ACC112 (cell line): ENCODE results near the gene NET1.

Experiments
- H2AFZ ChIP-seq: fragments of 200-600 bp; sonication (generic); one replicate; pipeline ENCODE4 v1.6.0; 2017; ENCODE audit warnings: antibody characterized with exemption, low read length; ENCODE audit not compliant: unreplicated experiment
- H3K27ac ChIP-seq: fragments of 200-600 bp; sonication (generic); 2 replicates; pipeline ENCODE4 v1.5.1; 2014; ENCODE audit warnings: low read depth, mild to moderate bottlenecking, antibody characterized with exemption, low read length, moderate library complexity
- H3K27me3 ChIP-seq: fragments of 200-600 bp; sonication (generic); 2 replicates; pipeline ENCODE4 v1.6.1; 2014; ENCODE audit warnings: mild to moderate bottlenecking, antibody characterized with exemption, low read length, moderate library complexity, mixed read lengths; ENCODE audit not compliant: insufficient read depth
- H3K36me3 ChIP-seq: fragments of 200-600 bp; sonication (generic); 2 replicates; pipeline ENCODE4 v1.6.1; 2016; ENCODE audit warnings: mild to moderate bottlenecking, antibody characterized with exemption, low read length, moderate library complexity, mixed read lengths; ENCODE audit not compliant: insufficient read depth
- H3K4me1 ChIP-seq: fragments of 200-600 bp; sonication (generic); one replicate; pipeline ENCODE4 v1.6.1; 2016; ENCODE audit warnings: low read length, mixed read lengths; ENCODE audit not compliant: insufficient read depth, unreplicated experiment, control insufficient read depth
- H3K4me3 ChIP-seq: fragments of 200-600 bp; sonication (generic); 2 replicates; pipeline ENCODE4 v1.5.1; 2014; ENCODE audit warnings: mild to moderate bottlenecking, low read depth, low read length
- H3K79me2 ChIP-seq: fragments of 200-600 bp; sonication (generic); one replicate; pipeline ENCODE4 v1.6.0; 2016; ENCODE audit warnings: low read length; ENCODE audit not compliant: control insufficient read depth, unreplicated experiment, insufficient read depth

NET1 gene

GRCh38 chr10:5493691-5494090 lies 81.3 kb downstream of the NET1 start:
- Histone ChIP-seq H3K36me3 (no peaks in the 10 kb centered on the region), H3K79me2 (no peaks in the 10 kb centered on the region), H3K4me1 (no peaks in the 10 kb centered on the region), H3K4me3 (no peak overlapping the region), H3K27me3 (0 out of 2 replicates have a peak, but pooled peaks cover 4% of the 10 kb centered on the region), H2AFZ (no peak overlapping the region), H3K27ac (no peak overlapping the region)

- H2AFZ ChIP-seq = no peak overlapping the region
- no peaks in the 10 kb centered on the region for H3K4me1 ChIP-seq
- H3K27ac ChIP-seq = no peak overlapping the region
- no peaks in the 10 kb centered on the region for H3K79me2 ChIP-seq
- H3K4me3 ChIP-seq = no peak overlapping the region
- H3K36me3 ChIP-seq = no peaks in the 10 kb centered on the region
- H3K27me3 ChIP-seq = peaks cover 6% of the 10 kb centered on the region; the same call in 1 of the 2 replicates
Observed at GRCh38 chr10:5494611-5495010, 82.3 kb downstream of the NET1 start.

GRCh38 chr10:5496261-5497250 lies 84.2 kb downstream of the NET1 start:
- H2AFZ ChIP-seq = no peak overlapping the region

GRCh38 chr10:5497289-5497688 lies 84.9 kb downstream of the NET1 start:
- H2AFZ ChIP-seq = no peak overlapping the region
- no peaks in the 10 kb centered on the region for H3K36me3 ChIP-seq
- H3K79me2 ChIP-seq = no peaks in the 10 kb centered on the region
- no peak overlapping the region for H3K27ac ChIP-seq
- no peaks in the 10 kb centered on the region for H3K4me1 ChIP-seq
- H3K4me3 ChIP-seq = no peak overlapping the region
- peaks cover 32% of the 10 kb centered on the region for H3K27me3 ChIP-seq

More at GRCh38 chr10:5496261-5497250, 84.2 kb downstream of the NET1 start:
- Histone ChIP-seq H3K4me1 (no peaks in the 10 kb centered on the region), H3K36me3 (no peaks in the 10 kb centered on the region), H3K4me3 (no peak overlapping the region), H3K79me2 (no peaks in the 10 kb centered on the region), H3K27me3 (peaks cover 24% of the 10 kb centered on the region), H3K27ac (no peak overlapping the region)

GRCh38 chr10:5497948-5498730 lies 85.8 kb downstream of the NET1 start:
- Histone ChIP-seq H3K4me1 (no peaks in the 10 kb centered on the region), H3K27ac (no peak overlapping the region)

GRCh38 chr10:5498791-5499492 lies 86.6 kb downstream of the NET1 start:
- Histone ChIP-seq H3K79me2 (no peaks in the 10 kb centered on the region), H3K27ac (no peak overlapping the region), H3K4me3 (no peak overlapping the region), H3K4me1 (no peaks in the 10 kb centered on the region), H3K27me3 (peaks cover 36% of the 10 kb centered on the region), H2AFZ (no peak overlapping the region), H3K36me3 (no peaks in the 10 kb centered on the region)

More at GRCh38 chr10:5497948-5498730, 85.8 kb downstream of the NET1 start:
- no peak overlapping the region for H3K4me3 ChIP-seq
- no peaks in the 10 kb centered on the region for H3K36me3 ChIP-seq
- no peak overlapping the region for H2AFZ ChIP-seq
- no peaks in the 10 kb centered on the region for H3K79me2 ChIP-seq
- peaks cover 36% of the 10 kb centered on the region for H3K27me3 ChIP-seq

GRCh38 chr10:5499493-5500140 lies 87.3 kb downstream of the NET1 start, which contains the start of gene CALML5:
TSS of gene CALML5 (minus strand) at chr10:5499570. CDS start at chr10:5499438, 132 bp downstream.
- H3K27me3 ChIP-seq = peaks cover 40% of the 10 kb centered on the region
- no peaks in the 10 kb centered on the region for H3K4me1 ChIP-seq
- no peak within 1 kb of the TSS for H2AFZ ChIP-seq
- no peak within 1 kb of the TSS for H3K4me3 ChIP-seq
- H3K79me2 ChIP-seq = no peaks in the 10 kb centered on the region
- no peak within 1 kb of the TSS for H3K27ac ChIP-seq
- H3K36me3 ChIP-seq = no peaks in the 10 kb centered on the region

GRCh38 chr10:5500162-5500670 lies 87.9 kb downstream of the NET1 start:
- no peak overlapping the region for H3K27ac ChIP-seq
- no peaks in the 10 kb centered on the region for H3K4me1 ChIP-seq
- H3K36me3 ChIP-seq = no peaks in the 10 kb centered on the region
- H3K27me3 ChIP-seq = peaks cover 46% of the 10 kb centered on the region
- no peak overlapping the region for H2AFZ ChIP-seq
- no peaks in the 10 kb centered on the region for H3K79me2 ChIP-seq
- no peak overlapping the region for H3K4me3 ChIP-seq

GRCh38 chr10:5500910-5501309 lies 88.6 kb downstream of the NET1 start:
- Histone ChIP-seq H3K4me3 (no peak overlapping the region), H2AFZ (no peak overlapping the region), H3K4me1 (no peaks in the 10 kb centered on the region), H3K79me2 (no peaks in the 10 kb centered on the region), H3K27me3 (peaks cover 50% of the 10 kb centered on the region), H3K27ac (no peak overlapping the region), H3K36me3 (no peaks in the 10 kb centered on the region)
